GM12892 (cell line): ENCODE measurements around the gene THOC6. TPM values are rescaled to one million over a fixed set of nuclear protein-coding genes. Genes with fewer than 3 reads are reported as not detected.
A peak's percentile ranks its signal among the peaks of the same experiment; 100 is the strongest.

Experiments
- DNase-seq: peaks from one replicate; pipeline ENCODE4 v3.0.0; 2011; ENCODE audit not compliant: insufficient read length
- FAIRE-seq: peaks from 2 replicates; lab custom pipeline; 2011; peaks lifted over from hg19 to GRCh38; lab: Jason Lieb, UNC
- POLR2A ChIP-seq: IDR thresholded peaks from 2 replicates; pipeline ENCODE4 v1.6.1; 2011; ENCODE audit warnings: low read depth, low read length, control low read depth
- POLR2AphosphoS5 ChIP-seq: IDR thresholded peaks from 2 replicates; pipeline ENCODE4 v1.6.1; 2011; ENCODE audit warnings: low read depth, low read length, control low read depth
- TAF1 ChIP-seq: IDR thresholded peaks from 2 replicates; pipeline ENCODE4 v1.6.1; 2011; ENCODE audit warnings: low read depth, mild to moderate bottlenecking, control low read depth, low read length, borderline replicate concordance
- polyA plus RNA-seq: library from polyadenylated mRNA; unstranded; fragments of >200 nt; gene quantifications from one replicate; pipeline ENCODE4 v1.2.1, GENCODE V29; 2012; ENCODE audit warnings: missing spikeins, inconsistent platforms; ENCODE audit not compliant: missing spikeins

The THOC6 gene
- 19.5 TPM for polyA plus RNA-seq

- TF ChIP-seq TAF1 (no peak), POLR2AphosphoS5 (peak; percentile 89), POLR2A (peak; percentile 83; the same call in 1 of the 2 replicates)
- FAIRE-seq (peak; percentile 100), DNase-seq (peak; percentile 92)
Measured at GRCh38 chr16:3023669-3024478, at the start of gene THOC6, which contains the start of gene HCFC1R1. THOC6 (plus strand) TSS chr16:3024035; CDS start chr16:3024327, 292 bp downstream. HCFC1R1 (minus strand) TSS chr16:3023942; CDS start chr16:3023941, 1 bp downstream.

- TF ChIP-seq POLR2A (no peak; the same call in none of the 2 replicates), POLR2AphosphoS5 (no peak), TAF1 (no peak)
- FAIRE-seq (no peak), DNase-seq (no peak)
Measured at GRCh38 chr16:2974319-2975056, 49.3 kb upstream of the THOC6 start.

GRCh38 chr16:2975161-2975795, 48.6 kb upstream of the THOC6 start:
- no peak for DNase-seq
- TF ChIP-seq POLR2A (no peak), TAF1 (no peak), POLR2AphosphoS5 (no peak)

GRCh38 chr16:2976201-2976600, 47.6 kb upstream of the THOC6 start:
- FAIRE-seq, result no peak
- TF ChIP-seq POLR2A, result no peak
- no peak for TF ChIP-seq TAF1
- TF ChIP-seq POLR2AphosphoS5, result no peak
- DNase-seq, result no peak

More at GRCh38 chr16:2975161-2975795, 48.6 kb upstream of the THOC6 start:
- no peak for FAIRE-seq

GRCh38 chr16:2976673-2977072, 47.2 kb upstream of the THOC6 start:
- TF ChIP-seq TAF1 (no peak), POLR2A (no peak), POLR2AphosphoS5 (no peak)
- no peak for DNase-seq
- no peak for FAIRE-seq

GRCh38 chr16:2977440-2977839, 46.4 kb upstream of the THOC6 start:
- TF ChIP-seq TAF1 (no peak), POLR2A (no peak), POLR2AphosphoS5 (no peak)
- DNase-seq, result no peak
- no peak for FAIRE-seq

GRCh38 chr16:2979669-2980226, 44.1 kb upstream of the THOC6 start:
- DNase-seq (no peak), FAIRE-seq (peak; percentile 81)
- TF ChIP-seq POLR2AphosphoS5 (no peak), POLR2A (no peak), TAF1 (no peak)

- peak; percentile 100 for DNase-seq
- TF ChIP-seq POLR2AphosphoS5 (peak; percentile 72), TAF1 (peak; percentile 47; the same call in 1 of the 2 replicates), POLR2A (peak; percentile 89; the same call in 1 of the 2 replicates)
- FAIRE-seq, result peak; percentile 96
Measured at GRCh38 chr16:2980227-2981176, 43.3 kb upstream of the THOC6 start, which contains the start of gene PKMYT1. PKMYT1 (minus strand) TSS chr16:2980446; CDS start chr16:2979657, 789 bp downstream.

GRCh38 chr16:2981177-2981898, 42.5 kb upstream of the THOC6 start:
- no peak for DNase-seq
- FAIRE-seq, result no peak
- no peak for TF ChIP-seq POLR2A
